SKM-1 (cell line): Measurements from ENCODE around the gene CHCHD6.

Experiments
- DNase-seq: peaks from one replicate; lab custom pipeline; 2025; ENCODE audit not compliant: unreplicated experiment; lab: John Stamatoyannopoulos, UW

The CHCHD6 gene

GRCh38 chr3:126742057-126742456 lies 38.0 kb downstream of the CHCHD6 start:
- DNase-seq = no peak

- DNase-seq = no peak
These were observed 39.3 kb downstream of the CHCHD6 start for GRCh38 chr3:126743350-126743749.

- no peak for DNase-seq
These were observed 39.7 kb downstream of the CHCHD6 start for GRCh38 chr3:126743781-126744180.

GRCh38 chr3:126745760-126746394 lies 41.8 kb downstream of the CHCHD6 start:
- DNase-seq = no peak

GRCh38 chr3:126746395-126747177 lies 42.5 kb downstream of the CHCHD6 start:
- DNase-seq = no peak

GRCh38 chr3:126747768-126748167 lies 43.7 kb downstream of the CHCHD6 start:
- no peak for DNase-seq

GRCh38 chr3:126748701-126749546 lies 44.9 kb downstream of the CHCHD6 start:
- no peak for DNase-seq

GRCh38 chr3:126749547-126749875 lies 45.5 kb downstream of the CHCHD6 start:
- DNase-seq = no peak

GRCh38 chr3:126749931-126750755 lies 46.1 kb downstream of the CHCHD6 start:
- no peak for DNase-seq

- no peak for DNase-seq
These were observed 46.7 kb downstream of the CHCHD6 start for GRCh38 chr3:126750756-126751121.

GRCh38 chr3:126751611-126752302 lies 47.7 kb downstream of the CHCHD6 start:
- no peak for DNase-seq

- peak; percentile 37 for DNase-seq
These were observed 48.5 kb downstream of the CHCHD6 start for GRCh38 chr3:126752303-126753190.

- DNase-seq = no peak
These were observed 49.4 kb downstream of the CHCHD6 start for GRCh38 chr3:126753191-126754160.

GRCh38 chr3:126755866-126756265 lies 51.8 kb downstream of the CHCHD6 start:
- no peak for DNase-seq

GRCh38 chr3:126758026-126758425 lies 54.0 kb downstream of the CHCHD6 start:
- no peak for DNase-seq

- no peak for DNase-seq
These were observed 54.8 kb downstream of the CHCHD6 start for GRCh38 chr3:126758882-126759281.

GRCh38 chr3:126760541-126760940 lies 56.5 kb downstream of the CHCHD6 start:
- DNase-seq = no peak

- no peak for DNase-seq
These were observed 59.0 kb downstream of the CHCHD6 start for GRCh38 chr3:126763035-126763434.
